GM12874 (cell line): ENCODE measurements around the gene TAS1R1.

Experiments used
- TF ChIP-seq, protein P1 (sequence below): IDR thresholded peaks from 2 replicates; pipeline ENCODE4 v1.5.1; 2011; ENCODE audit warnings: low read depth, mild to moderate bottlenecking, control low read depth, low read length, moderate library complexity; ENCODE audit not compliant: insufficient read depth

TAS1R1 gene

DNA sequence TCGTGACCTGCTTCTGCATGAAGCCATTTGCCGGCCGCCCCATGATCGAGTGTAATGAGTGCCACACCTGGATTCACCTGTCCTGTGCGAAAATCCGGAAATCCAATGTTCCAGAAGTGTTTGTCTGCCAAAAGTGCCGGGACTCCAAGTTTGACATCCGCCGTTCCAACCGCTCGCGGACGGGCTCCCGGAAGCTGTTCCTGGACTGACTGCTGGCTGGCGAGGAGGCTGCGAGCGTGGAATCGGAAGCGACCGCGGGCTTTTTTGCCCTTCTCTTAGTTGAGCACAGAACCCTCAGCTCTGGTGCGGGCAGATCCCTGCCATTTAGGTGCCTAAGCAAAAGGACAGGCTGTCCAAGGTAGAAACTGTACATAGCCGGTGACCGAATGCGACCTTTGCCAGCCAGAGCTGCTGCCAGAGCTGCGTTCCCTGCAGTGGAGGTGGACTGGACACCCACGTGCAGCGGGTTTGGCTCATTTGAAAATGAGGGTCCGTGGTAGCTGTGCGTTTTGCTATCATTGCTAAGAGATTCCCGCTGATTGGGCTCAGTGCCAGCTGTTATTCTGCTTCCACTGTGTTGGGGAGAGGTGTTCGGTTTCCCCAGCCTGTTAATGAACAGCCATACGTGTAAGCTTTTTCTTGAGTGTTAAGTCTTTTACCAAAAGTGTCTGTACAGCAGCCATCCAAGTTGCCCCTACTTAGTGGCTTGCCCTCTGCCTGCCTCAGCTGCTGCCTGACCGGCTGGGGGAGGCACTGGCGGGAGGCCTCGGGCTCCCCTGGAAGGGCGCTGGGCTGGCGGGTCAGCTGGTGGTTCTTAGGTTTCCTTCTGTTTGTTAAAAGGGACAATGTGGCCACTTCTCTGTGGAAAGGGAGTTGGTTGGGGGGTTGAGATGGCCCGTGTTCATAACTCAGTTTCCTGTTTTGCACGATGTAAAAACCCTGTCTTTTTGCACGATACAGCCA is 66.6 kb downstream of the TAS1R1 start:
- TF ChIP-seq, protein P1, sequence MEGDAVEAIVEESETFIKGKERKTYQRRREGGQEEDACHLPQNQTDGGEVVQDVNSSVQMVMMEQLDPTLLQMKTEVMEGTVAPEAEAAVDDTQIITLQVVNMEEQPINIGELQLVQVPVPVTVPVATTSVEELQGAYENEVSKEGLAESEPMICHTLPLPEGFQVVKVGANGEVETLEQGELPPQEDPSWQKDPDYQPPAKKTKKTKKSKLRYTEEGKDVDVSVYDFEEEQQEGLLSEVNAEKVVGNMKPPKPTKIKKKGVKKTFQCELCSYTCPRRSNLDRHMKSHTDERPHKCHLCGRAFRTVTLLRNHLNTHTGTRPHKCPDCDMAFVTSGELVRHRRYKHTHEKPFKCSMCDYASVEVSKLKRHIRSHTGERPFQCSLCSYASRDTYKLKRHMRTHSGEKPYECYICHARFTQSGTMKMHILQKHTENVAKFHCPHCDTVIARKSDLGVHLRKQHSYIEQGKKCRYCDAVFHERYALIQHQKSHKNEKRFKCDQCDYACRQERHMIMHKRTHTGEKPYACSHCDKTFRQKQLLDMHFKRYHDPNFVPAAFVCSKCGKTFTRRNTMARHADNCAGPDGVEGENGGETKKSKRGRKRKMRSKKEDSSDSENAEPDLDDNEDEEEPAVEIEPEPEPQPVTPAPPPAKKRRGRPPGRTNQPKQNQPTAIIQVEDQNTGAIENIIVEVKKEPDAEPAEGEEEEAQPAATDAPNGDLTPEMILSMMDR, result no peak

DNA sequence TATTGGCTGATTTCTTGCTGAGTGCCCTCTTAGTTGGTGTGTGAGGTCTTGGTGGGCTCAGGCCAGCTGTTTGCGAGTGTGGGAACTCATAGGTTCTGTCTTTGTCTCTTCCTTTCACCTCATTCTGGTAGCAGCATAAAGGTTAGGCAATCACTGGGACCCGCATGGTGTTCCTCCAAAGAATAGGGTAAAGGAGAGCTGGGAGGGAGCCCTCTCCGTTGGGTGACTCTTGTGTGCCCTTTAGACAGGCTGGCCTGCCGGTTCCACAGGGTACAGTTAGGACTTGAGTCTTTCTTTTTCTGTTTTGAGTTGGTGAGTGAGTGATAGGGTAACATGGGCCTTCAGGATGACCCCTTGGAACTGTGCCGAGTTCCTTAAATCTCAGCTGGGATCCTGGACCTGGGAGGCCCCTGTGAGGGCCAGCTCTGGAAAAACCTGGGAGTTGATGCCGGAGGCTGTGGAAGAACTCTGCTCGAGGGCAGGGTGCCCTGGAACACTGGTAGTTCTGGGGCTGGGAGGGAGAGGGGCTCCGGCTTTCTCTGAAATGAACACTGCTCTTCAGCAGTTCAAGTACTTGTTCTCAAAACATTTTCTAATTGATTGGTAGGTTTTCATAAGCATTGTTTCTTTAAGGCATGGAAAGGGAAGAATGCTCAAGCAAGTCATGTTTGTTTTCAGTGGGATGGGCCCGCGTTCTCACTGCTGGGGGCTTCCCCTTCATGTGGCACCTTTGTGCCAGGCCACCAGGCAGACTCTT is 67.5 kb downstream of the TAS1R1 start:
- TF ChIP-seq, protein P1, result no peak

DNA sequence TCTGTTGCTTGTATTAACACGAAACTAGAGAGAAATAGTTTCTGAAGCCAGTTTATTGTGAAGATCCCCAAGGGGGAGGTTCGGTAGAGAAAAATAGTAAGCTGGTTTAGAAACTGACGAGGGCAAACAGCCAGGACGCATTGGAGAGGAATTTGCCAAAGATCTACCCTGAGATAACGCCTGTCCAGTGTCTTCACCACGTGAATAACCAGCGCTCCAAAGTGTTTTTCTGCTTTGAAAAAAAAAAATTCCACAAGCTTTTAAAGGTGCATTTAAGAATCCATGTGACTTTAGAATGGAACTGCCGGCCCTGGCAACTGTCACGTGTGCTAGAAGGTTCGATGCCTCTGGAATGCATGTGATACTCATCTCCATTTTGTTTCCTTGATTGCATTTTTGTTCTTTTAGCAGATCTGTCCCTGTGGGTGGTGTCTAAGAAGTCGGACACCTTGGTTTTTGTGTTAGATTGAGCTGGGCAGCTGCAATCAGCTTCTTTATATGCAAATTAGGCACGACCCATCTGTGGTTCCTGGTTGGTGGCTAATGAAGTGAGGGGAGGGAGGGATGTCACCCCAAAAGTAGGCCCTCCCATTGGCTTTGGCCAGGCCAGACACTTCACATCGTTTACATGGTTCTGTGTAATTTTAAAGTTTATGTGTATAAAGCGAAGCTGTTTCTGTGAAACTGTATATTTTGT is 68.3 kb downstream of the TAS1R1 start:
- TF ChIP-seq, protein P1, result no peak

DNA sequence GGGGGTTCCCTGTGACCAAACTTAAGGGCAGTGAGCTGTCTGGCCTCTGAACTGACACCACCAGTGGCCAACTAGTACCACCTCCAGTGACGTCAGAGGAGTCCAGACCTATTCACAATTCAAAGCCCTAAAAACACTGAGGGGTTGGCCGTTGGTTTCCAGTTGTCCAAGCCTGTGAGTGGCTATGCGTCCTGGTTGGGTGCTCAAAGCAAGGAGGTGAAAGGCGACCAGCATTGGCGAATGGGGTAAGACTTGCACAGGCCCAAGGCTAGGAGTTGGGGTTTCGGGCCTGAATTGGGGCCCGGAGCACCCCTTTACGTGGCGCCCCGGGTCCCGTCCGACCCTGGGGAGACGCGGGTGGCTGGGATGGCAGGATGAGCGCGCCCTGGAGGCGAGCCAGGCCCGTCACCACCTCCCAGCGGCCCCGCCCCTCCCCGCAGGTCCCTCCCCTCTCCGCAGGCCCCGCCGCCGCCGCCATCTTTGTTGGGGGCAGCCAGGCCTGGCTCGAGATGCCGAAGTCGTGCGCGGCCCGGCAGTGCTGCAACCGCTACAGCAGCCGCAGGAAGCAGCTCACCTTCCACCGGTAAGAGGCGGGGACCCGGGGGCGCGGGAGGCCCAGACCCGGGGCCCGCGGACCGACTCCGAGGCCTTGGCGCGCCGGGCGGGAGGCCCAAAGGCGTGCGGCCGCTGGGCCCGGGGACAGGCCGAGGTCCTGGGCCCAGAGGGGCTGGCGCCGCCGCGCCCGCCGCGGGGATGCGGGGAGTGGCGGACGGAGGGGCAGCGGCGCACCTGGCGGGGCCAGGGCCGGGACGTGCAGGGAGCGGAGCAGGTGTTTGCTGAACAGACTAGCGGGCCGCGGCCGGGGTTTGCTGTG is 69.8 kb downstream of the TAS1R1 start, which contains the start of gene THAP3:
THAP3 (plus strand) TSS at position 159 of the 874 bp plus-strand sequence; CDS start at position 510, 351 bp downstream.
- TF ChIP-seq, protein P1, result peak; percentile 20; the same call in 1 of the 2 replicates

DNA sequence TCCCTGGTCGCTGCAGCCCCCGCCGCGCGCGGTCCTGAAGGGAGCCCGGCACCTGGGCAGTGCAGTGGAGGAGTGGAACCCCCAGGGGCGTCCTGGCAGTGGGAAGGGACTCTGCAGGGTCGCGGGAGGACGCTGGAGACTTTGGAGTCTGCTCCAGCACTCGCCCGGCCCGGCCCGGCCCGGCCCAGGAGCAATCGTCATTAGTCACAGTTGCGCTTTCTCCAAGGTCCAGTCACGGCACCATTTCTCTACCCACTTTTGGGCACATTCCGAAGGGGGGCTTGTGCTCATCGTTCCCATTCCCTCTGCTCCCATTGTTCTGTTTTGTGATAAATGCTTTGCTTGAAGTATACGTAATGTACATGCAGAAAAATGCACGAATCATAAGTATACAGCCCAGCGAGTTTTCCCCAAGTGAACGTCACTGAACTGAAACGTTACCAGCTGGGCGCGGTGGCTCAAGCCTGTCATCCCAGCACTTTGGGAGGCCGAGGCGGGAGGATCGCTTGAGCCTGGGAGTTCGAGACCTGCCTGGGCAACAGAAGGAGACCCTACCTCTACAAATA is 70.6 kb downstream of the TAS1R1 start:
- TF ChIP-seq, protein P1, result no peak

DNA sequence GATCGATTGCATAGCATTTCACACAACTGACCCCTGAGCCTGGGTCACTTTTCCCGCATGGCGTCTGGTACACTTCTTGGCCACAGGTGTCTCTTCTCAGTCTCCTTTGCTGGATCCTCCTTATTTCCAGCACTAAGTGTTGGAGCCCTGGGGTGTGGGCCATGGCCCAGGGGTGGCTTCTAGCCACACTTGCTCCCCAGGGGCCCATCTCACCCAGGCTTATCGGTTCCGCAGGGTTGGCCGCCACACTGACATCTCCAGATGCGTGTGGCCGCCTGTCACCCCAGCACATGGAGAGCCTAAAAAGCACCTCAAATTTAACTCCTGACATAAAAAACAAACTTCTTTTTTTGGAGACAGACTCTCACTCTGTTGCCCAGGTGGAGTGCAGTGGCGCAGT is 71.9 kb downstream of the TAS1R1 start:
- TF ChIP-seq, protein P1, result no peak
